Endometrial microvascular endothelial cells (primary cell): ENCODE data around the gene RAD9B. TPM values are rescaled to one million over a fixed set of nuclear protein-coding genes. Genes with fewer than 3 reads are reported as not detected.
"Not testable (repeated sequence)": the region's sequence is repeated elsewhere in the genome, so short reads cannot be mapped to it uniquely, and the experiment has no call there.

Source experiments
- in situ Hi-C: cut with HindIII; loops from 2 replicates; pipeline ENCODE4 v1.10.0; 2017; ENCODE audit warnings: low sequenced_read_pairs, low pct_unique_long_range_greater_than_20kb; ENCODE audit errors: inconsistent ontology term
- total RNA-seq: library from RNA; depleted of rRNA; stranded (reverse); fragments of >200 nt; gene quantifications from one replicate; pipeline ENCODE4 v1.2.3, GENCODE V29; 2015; ENCODE audit errors: inconsistent ontology term

RAD9B gene
- total RNA-seq, 1 donor from 2014 or later = 0.19 TPM

- in situ Hi-C loops = loop anchor here (25.0 kb wide), 1 partner anchor 220 kb away; the partner anchor contains the start of gene PPP1CC
These were observed 14.9 kb downstream of the RAD9B start for GRCh38 chr12:110516995-110517394.

GRCh38 chr12:110518014-110518413, 15.9 kb downstream of the RAD9B start:
- in situ Hi-C loops = loop anchor here (25.0 kb wide), 1 partner anchor 219 kb away; the partner anchor contains the start of gene PPP1CC

- in situ Hi-C loops = loop anchor here (25.0 kb wide), 1 partner anchor 216 kb away; the partner anchor contains the start of gene PPP1CC
These were observed 19.0 kb downstream of the RAD9B start for GRCh38 chr12:110520876-110521712.

GRCh38 chr12:110528277-110528839, 26.2 kb downstream of the RAD9B start:
- in situ Hi-C loops = no loop called here

- in situ Hi-C loops = no loop called here
These were observed 28.4 kb downstream of the RAD9B start for GRCh38 chr12:110530511-110530910.

GRCh38 chr12:110531741-110532333, 29.7 kb downstream of the RAD9B start:
- in situ Hi-C loops = no loop called here

GRCh38 chr12:110532644-110533043, 30.5 kb downstream of the RAD9B start:
- in situ Hi-C loops = no loop called here

GRCh38 chr12:110533607-110534006, 31.5 kb downstream of the RAD9B start:
- in situ Hi-C loops = no loop called here

GRCh38 chr12:110534811-110535210, 32.7 kb downstream of the RAD9B start:
- in situ Hi-C loops = no loop called here

GRCh38 chr12:110536834-110537604, 34.9 kb downstream of the RAD9B start:
- in situ Hi-C loops = no loop called here

GRCh38 chr12:110537605-110538409, 35.7 kb downstream of the RAD9B start:
- in situ Hi-C loops = no loop called here

- in situ Hi-C loops = no loop called here
These were observed 36.9 kb downstream of the RAD9B start for GRCh38 chr12:110538869-110539622.

- in situ Hi-C loops = no loop called here
These were observed 37.9 kb downstream of the RAD9B start for GRCh38 chr12:110540048-110540447.

- in situ Hi-C loops = no loop called here
These were observed 41.3 kb downstream of the RAD9B start for GRCh38 chr12:110543252-110543959.

GRCh38 chr12:110543965-110544364, 41.8 kb downstream of the RAD9B start:
- in situ Hi-C loops = no loop called here

- in situ Hi-C loops = not testable (repeated sequence)
These were observed 43.1 kb downstream of the RAD9B start for GRCh38 chr12:110545259-110545658.

GRCh38 chr12:110545812-110546211, 43.7 kb downstream of the RAD9B start:
- in situ Hi-C loops = no loop called here
